Activated CD4-positive, alpha-beta T cell treated with anti-CD3 and anti-CD28 coated beads, Interleukin-2, Interleukin-6, amounts not matched to agents 100 ng/mL and 50 ng/mL, durations not matched to agents 16 hours and 8 hours (primary cell): ENCODE measurements around the gene HNRNPLL.
"Not testable (repeated sequence)": the region's sequence is repeated elsewhere in the genome, so short reads cannot be mapped to it uniquely, and the experiment has no call there.

Experiments
- DNase-seq: peaks from one replicate; pipeline ENCODE4 v3.0.0-alpha.2; 2020

The HNRNPLL gene

GRCh38 chr2:38602732-38603401, at the start of gene HNRNPLL:
Gene HNRNPLL (minus strand): TSS chr2:38602928. CDS start chr2:38602626, 302 bp downstream.
- DNase-seq = peak; percentile 99

- no peak for DNase-seq
These were observed 48.0 kb upstream of the HNRNPLL start for GRCh38 chr2:38650717-38651116.

GRCh38 chr2:38650012-38650411, 47.3 kb upstream of the HNRNPLL start:
- no peak for DNase-seq

- DNase-seq = no peak
These were observed 46.5 kb upstream of the HNRNPLL start for GRCh38 chr2:38649176-38649728.

- peak; percentile 69 for DNase-seq
These were observed 45.5 kb upstream of the HNRNPLL start for GRCh38 chr2:38648107-38648761.

GRCh38 chr2:38643683-38644511, 41.2 kb upstream of the HNRNPLL start:
- DNase-seq = peak; percentile 62

- DNase-seq = no peak
These were observed 40.4 kb upstream of the HNRNPLL start for GRCh38 chr2:38643021-38643671.

GRCh38 chr2:38642373-38643017, 39.8 kb upstream of the HNRNPLL start:
- DNase-seq = not testable (repeated sequence)

- DNase-seq = no peak
These were observed 33.3 kb upstream of the HNRNPLL start for GRCh38 chr2:38636069-38636468.

GRCh38 chr2:38635139-38635538, 32.4 kb upstream of the HNRNPLL start:
- no peak for DNase-seq

GRCh38 chr2:38634684-38635083, 32.0 kb upstream of the HNRNPLL start:
- no peak for DNase-seq

- no peak for DNase-seq
These were observed 31.2 kb upstream of the HNRNPLL start for GRCh38 chr2:38633895-38634294.

- DNase-seq = no peak
These were observed 30.3 kb upstream of the HNRNPLL start for GRCh38 chr2:38632980-38633379.

- DNase-seq = no peak
These were observed 29.2 kb upstream of the HNRNPLL start for GRCh38 chr2:38631976-38632375.

GRCh38 chr2:38629684-38630083, 27.0 kb upstream of the HNRNPLL start:
- DNase-seq = no peak

GRCh38 chr2:38627391-38627790, 24.7 kb upstream of the HNRNPLL start:
- no peak for DNase-seq

- peak; percentile 66 for DNase-seq
These were observed 23.8 kb upstream of the HNRNPLL start for GRCh38 chr2:38626326-38627035.

- no peak for DNase-seq
These were observed 19.5 kb upstream of the HNRNPLL start for GRCh38 chr2:38622210-38622609.

- no peak for DNase-seq
These were observed 18.3 kb upstream of the HNRNPLL start for GRCh38 chr2:38621018-38621417.

- no peak for DNase-seq
These were observed 17.7 kb upstream of the HNRNPLL start for GRCh38 chr2:38620282-38620977.
